Stimulated activated CD8-positive, alpha-beta memory T cell treated with anti-CD3 and anti-CD28 coated beads, Interleukin-12 subunit alpha, Interleukin-12 subunit beta, amount 100 ng/mL, for 24 hours (primary cell): ENCODE data around the gene SCUBE3.

Experiments
- DNase-seq: peaks from one replicate; pipeline ENCODE4 v3.0.0-alpha.2; 2020; ENCODE audit errors: extremely low read depth

The SCUBE3 gene

GRCh38 chr6:35181933-35182612, 31.7 kb upstream of the SCUBE3 start:
- no peak for DNase-seq

GRCh38 chr6:35183281-35183680, 30.5 kb upstream of the SCUBE3 start:
- no peak for DNase-seq

- no peak for DNase-seq
These were observed 29.8 kb upstream of the SCUBE3 start for GRCh38 chr6:35183935-35184334.

GRCh38 chr6:35184580-35185301, 29.0 kb upstream of the SCUBE3 start:
- no peak for DNase-seq

GRCh38 chr6:35185302-35185681, 28.5 kb upstream of the SCUBE3 start:
- no peak for DNase-seq

- no peak for DNase-seq
These were observed 27.8 kb upstream of the SCUBE3 start for GRCh38 chr6:35185971-35186370.

- DNase-seq = no peak
These were observed 27.2 kb upstream of the SCUBE3 start for GRCh38 chr6:35186571-35186970.

- DNase-seq = no peak
These were observed 24.9 kb upstream of the SCUBE3 start for GRCh38 chr6:35188886-35189285.

GRCh38 chr6:35190306-35190705, 23.4 kb upstream of the SCUBE3 start:
- DNase-seq = no peak

GRCh38 chr6:35191889-35192288, 21.9 kb upstream of the SCUBE3 start:
- DNase-seq = no peak

- DNase-seq = no peak
These were observed 21.4 kb upstream of the SCUBE3 start for GRCh38 chr6:35192301-35192860.

GRCh38 chr6:35194390-35194789, 19.4 kb upstream of the SCUBE3 start:
- no peak for DNase-seq

GRCh38 chr6:35195120-35195780, 18.5 kb upstream of the SCUBE3 start:
- DNase-seq = no peak

GRCh38 chr6:35197196-35197595, 16.6 kb upstream of the SCUBE3 start:
- no peak for DNase-seq

- DNase-seq = no peak
These were observed 13.9 kb upstream of the SCUBE3 start for GRCh38 chr6:35199866-35200265.

GRCh38 chr6:35202066-35202546, 11.7 kb upstream of the SCUBE3 start:
- no peak for DNase-seq

- no peak for DNase-seq
These were observed 10.5 kb upstream of the SCUBE3 start for GRCh38 chr6:35203152-35203670.

- DNase-seq = no peak
These were observed 10.1 kb upstream of the SCUBE3 start for GRCh38 chr6:35203680-35204079.

- DNase-seq = no peak
These were observed 7.4 kb upstream of the SCUBE3 start for GRCh38 chr6:35206346-35206745.

GRCh38 chr6:35208419-35208818, 5.3 kb upstream of the SCUBE3 start:
- DNase-seq = no peak

- no peak for DNase-seq
These were observed 4.7 kb upstream of the SCUBE3 start for GRCh38 chr6:35209081-35209480.

GRCh38 chr6:35209622-35210247, 4.0 kb upstream of the SCUBE3 start:
- DNase-seq = no peak
